ENCODE measurements around the gene PCMTD2. TPM values are rescaled to one million over a fixed set of nuclear protein-coding genes. Genes with fewer than 3 reads are reported as not detected.

Gene PCMTD2
- total and polyA plus RNA-seq, 2 of the 8 experiments (the other 6 are each of a cell fraction or from before 2014, with no cell fraction given) = 21.4 to 55.1 TPM

DNA sequence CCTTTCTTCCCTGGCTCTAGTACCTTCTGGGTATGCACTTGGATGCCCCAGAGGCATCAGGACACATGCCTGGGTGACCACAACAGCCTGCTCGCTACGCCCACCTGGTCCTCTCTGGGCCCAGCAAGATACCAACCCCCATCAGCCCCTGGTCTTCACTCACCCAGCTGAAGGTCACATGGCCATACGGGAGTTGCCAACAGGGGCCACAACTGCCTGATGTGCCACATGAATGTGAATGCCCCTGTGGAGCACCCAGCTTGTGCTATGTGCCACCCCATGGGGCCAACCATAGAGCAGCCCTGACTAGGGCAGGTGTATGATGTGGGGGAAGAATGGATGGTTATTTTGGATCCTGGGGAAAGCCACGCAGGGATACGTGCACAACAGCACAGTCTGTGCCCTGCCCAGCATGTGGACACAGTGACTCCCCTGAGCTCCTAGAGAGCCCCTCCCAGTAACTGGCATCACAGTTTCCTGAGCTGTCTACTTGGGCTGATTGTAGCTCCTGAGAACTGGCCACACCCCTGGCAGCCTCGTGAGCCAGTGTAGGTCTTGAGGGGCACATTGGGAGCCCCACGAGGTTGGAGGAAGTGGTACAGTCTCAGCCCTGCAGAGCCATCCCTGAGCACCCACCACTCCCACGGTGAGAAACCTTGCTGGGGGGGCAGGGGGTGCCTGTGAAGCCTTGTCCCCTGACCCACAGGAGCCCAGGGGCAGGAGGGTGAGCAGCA, 10.5 kb upstream of the PCMTD2 start (continued):
- TF ChIP-seq TCF12 (IDR thresholded peaks at IDR 0.05; ENCODE audit: low read depth, low read length) (no peak), RBBP5 (IDR thresholded peaks at IDR 0.05; ENCODE audit: borderline replicate concordance, low read depth, low read length) (no peak), RAD21 (IDR thresholded peaks at IDR 0.05 in 1 of 2, conservative IDR thresholded peaks at IDR 0.05 in 1 of 2; ENCODE audit: low read depth in 2 of 2, low read length in 2 of 2) (no peak), SP4 (IDR thresholded peaks at IDR 0.05; ENCODE audit: low read length) (no peak)
